Activated naive CD4-positive, alpha-beta T cell treated with anti-CD3 and anti-CD28 coated beads, Interleukin-2, amount 10 ng/mL, durations not matched to agents 7 days and 5 days (primary cell): ENCODE measurements around the gene EEIG1.
A peak's percentile ranks its signal among the peaks of the same experiment; 100 is the strongest.

ENCODE experiments used
- CTCF ChIA-PET: fragments of 350-600 bp; sonication (Branson Sonifier 250); formaldehyde crosslinking; loops from one replicate; lab custom pipeline; 2021; ENCODE audit warnings: antibody characterized with exemption; lab: Charles Lee
- DNase-seq: peaks from one replicate; pipeline ENCODE4 v3.0.0-alpha.2; 2020
- H3K27ac Mint-ChIP-seq: one replicate; pipeline ENCODE4 v1.8.0; 2021; ENCODE audit warnings: mild to moderate bottlenecking, moderate library complexity, mixed read lengths
- H3K27me3 Mint-ChIP-seq: one replicate; pipeline ENCODE4 v1.8.0; 2021; ENCODE audit warnings: mild to moderate bottlenecking, mixed read lengths
- H3K36me3 Mint-ChIP-seq: one replicate; pipeline ENCODE4 v1.8.0; 2021; ENCODE audit warnings: mixed read lengths
- H3K4me1 Mint-ChIP-seq: one replicate; pipeline ENCODE4 v1.8.0; 2021; ENCODE audit warnings: mixed read lengths
- H3K4me3 Mint-ChIP-seq: one replicate; pipeline ENCODE4 v1.8.0; 2021; ENCODE audit warnings: mild to moderate bottlenecking, moderate library complexity, mixed read lengths
- H3K9me3 Mint-ChIP-seq: one replicate; pipeline ENCODE4 v1.8.0; 2021; ENCODE audit warnings: mixed read lengths

EEIG1 gene

GRCh38 chr9:127967151-127967809, 13.5 kb downstream of the EEIG1 start:
- CTCF ChIA-PET = interaction anchor here (0.6 to 19.7 kb wide), 4 partner anchors 12 to 67 kb away, joined by 3 to 159 read pairs (median 9); no protein-coding TSS in a partner anchor
- Mint-ChIP-seq H3K27ac (peak overlapping the region; percentile 99), H3K36me3 (peaks cover 78% of the 10 kb centered on the region), H3K27me3 (no peaks in the 10 kb centered on the region), H3K4me3 (peak overlapping the region; percentile 82), H3K4me1 (peaks cover 99% of the 10 kb centered on the region), H3K9me3 (no peaks in the 10 kb centered on the region)
- no peak for DNase-seq

DNA sequence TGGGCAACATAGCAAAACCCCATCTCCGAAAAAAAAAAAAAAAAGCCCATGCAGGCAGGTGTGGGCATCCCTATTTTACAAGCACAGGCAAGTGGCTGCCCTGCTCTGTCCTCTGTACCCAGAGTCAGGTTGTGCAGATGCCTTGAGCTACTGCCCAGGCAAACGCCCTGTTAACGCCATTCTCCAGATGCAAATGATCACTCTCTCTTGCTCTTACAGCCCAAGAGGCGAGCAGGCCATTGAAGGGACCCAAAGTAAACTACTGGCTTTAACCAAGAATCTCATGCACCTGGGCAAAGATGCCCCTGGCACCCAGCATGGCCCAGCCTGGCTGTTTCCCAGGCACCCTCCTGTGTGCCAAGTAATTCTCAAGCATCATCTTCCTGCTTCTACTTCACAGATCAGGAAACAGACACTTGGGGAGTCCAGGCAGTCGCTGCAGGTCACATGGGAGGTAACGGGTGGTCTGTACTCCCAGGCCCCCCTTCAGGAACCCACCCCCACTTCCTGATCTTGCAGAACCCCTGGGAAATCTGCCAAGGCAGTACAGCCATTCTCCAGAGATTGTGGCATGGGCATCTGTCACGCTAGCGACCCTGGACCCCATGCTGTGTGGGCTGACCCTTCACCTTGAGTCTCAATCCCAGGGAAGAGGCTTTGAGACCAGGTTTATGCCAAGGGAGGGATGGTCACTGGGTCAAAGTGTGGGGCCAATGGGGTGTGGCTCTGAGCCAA, 14.2 kb downstream of the EEIG1 start:
- DNase-seq = no peak
- Mint-ChIP-seq H3K4me3 (peak overlapping the region; percentile 82), H3K36me3 (peaks cover 78% of the 10 kb centered on the region), H3K27me3 (no peaks in the 10 kb centered on the region), H3K4me1 (peaks cover 99% of the 10 kb centered on the region), H3K9me3 (no peaks in the 10 kb centered on the region), H3K27ac (peak overlapping the region; percentile 99)
- CTCF ChIA-PET = interaction anchor here (3.2 to 19.7 kb wide), 2 partner anchors 11 to 67 kb away, joined by 15 to 159 read pairs; no protein-coding TSS in a partner anchor

DNA sequence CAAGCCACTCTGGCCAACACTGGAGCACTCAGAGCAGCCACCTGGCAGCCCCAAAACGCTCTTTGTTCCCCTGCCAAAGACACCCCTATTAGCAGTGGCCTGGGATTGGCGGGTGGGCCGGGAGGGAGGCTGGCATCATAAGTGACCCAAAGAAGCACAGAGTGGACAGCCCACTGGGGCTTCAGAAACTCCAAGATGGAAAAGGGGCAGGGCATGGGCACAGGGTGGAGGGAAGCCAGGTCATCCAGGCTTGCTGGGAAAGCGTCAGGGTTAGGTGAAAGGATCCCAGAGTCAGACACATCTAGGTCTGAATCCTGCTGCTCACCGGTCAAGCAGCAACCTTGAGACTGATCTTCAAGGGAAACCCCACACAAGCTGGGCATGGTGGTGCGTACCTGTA, 14.8 kb downstream of the EEIG1 start:
- H3K9me3 Mint-ChIP-seq = no peaks in the 10 kb centered on the region
- H3K4me3 Mint-ChIP-seq = peak overlapping the region; percentile 82
- H3K4me1 Mint-ChIP-seq = peaks cover 99% of the 10 kb centered on the region
- DNase-seq = no peak
- peaks cover 79% of the 10 kb centered on the region for H3K36me3 Mint-ChIP-seq
- CTCF ChIA-PET = interaction anchor here (3.2 to 19.7 kb wide), 2 partner anchors 10 to 68 kb away, joined by 15 to 159 read pairs; no protein-coding TSS in a partner anchor
- H3K27ac Mint-ChIP-seq = peak overlapping the region; percentile 99
- no peaks in the 10 kb centered on the region for H3K27me3 Mint-ChIP-seq

DNA sequence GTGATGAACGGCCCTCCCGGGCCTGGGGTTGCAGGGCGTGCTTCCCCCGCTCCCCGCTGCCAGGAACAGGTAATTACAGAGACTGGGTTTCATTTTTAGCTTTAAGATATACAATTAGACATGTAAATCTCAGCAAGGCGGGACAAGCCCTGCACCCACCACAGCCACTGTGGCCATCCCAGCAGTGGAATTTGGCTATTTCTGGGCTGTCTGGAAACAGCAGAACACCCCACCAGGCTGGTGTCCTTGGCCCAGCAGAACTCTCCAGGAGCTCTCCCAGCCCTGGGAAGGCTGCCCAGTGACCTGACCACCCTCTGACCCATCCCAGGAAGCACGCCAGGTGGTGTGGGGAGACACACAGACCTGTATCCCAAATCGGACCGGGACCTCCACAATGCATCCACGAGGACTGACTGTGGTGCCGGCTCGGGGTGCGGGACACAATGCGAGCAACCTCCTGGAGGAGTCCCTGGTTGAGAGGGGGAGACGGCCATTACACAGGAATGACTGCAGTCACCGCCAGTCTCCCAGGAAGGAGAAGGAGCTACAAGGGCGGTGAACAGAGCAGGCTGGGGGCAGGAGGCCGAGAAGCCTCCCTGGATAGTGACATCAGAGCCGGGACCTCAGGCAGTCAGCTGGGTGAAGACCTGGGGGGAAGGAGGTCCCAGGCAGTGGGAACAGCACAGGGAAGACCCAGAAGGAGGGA, 17.3 kb downstream of the EEIG1 start:
- H3K27ac Mint-ChIP-seq = peak overlapping the region; percentile 84
- no peak for DNase-seq
- no peaks in the 10 kb centered on the region for H3K27me3 Mint-ChIP-seq
- peak overlapping the region; percentile 47 for H3K4me3 Mint-ChIP-seq
- CTCF ChIA-PET = interaction anchor here (1.6 to 17.2 kb wide), 2 partner anchors 9 to 69 kb away, joined by 7 to 247 read pairs; no protein-coding TSS in a partner anchor
- H3K36me3 Mint-ChIP-seq = peaks cover 79% of the 10 kb centered on the region
- peaks cover 99% of the 10 kb centered on the region for H3K4me1 Mint-ChIP-seq
- H3K9me3 Mint-ChIP-seq = no peaks in the 10 kb centered on the region

- peak overlapping the region; percentile 47 for H3K4me3 Mint-ChIP-seq
- DNase-seq = no peak
- H3K27ac Mint-ChIP-seq = peak overlapping the region; percentile 84
- peaks cover 76% of the 10 kb centered on the region for H3K36me3 Mint-ChIP-seq
- peaks cover 97% of the 10 kb centered on the region for H3K4me1 Mint-ChIP-seq
- H3K27me3 Mint-ChIP-seq = no peaks in the 10 kb centered on the region
- CTCF ChIA-PET = interaction anchor here (1.6 to 17.2 kb wide), 2 partner anchors 9 to 70 kb away, joined by 7 to 247 read pairs; no protein-coding TSS in a partner anchor
- no peaks in the 10 kb centered on the region for H3K9me3 Mint-ChIP-seq
These were observed 17.8 kb downstream of the EEIG1 start for GRCh38 chr9:127963041-127963358.

- DNase-seq = no peak
- CTCF ChIA-PET = interaction anchor here (0.8 to 17.2 kb wide), 2 partner anchors 40 to 71 kb away, joined by 3 to 247 read pairs; no protein-coding TSS in a partner anchor
- Mint-ChIP-seq H3K4me1 (peaks cover 97% of the 10 kb centered on the region), H3K36me3 (peaks cover 71% of the 10 kb centered on the region), H3K4me3 (no peak overlapping the region), H3K27me3 (no peaks in the 10 kb centered on the region), H3K9me3 (no peaks in the 10 kb centered on the region), H3K27ac (peak overlapping the region; percentile 84)
These were observed 18.5 kb downstream of the EEIG1 start for GRCh38 chr9:127962278-127962677.

- H3K9me3 Mint-ChIP-seq = no peaks in the 10 kb centered on the region
- H3K27ac Mint-ChIP-seq = peak overlapping the region; percentile 84
- peak overlapping the region; percentile 3 for H3K4me3 Mint-ChIP-seq
- peaks cover 97% of the 10 kb centered on the region for H3K4me1 Mint-ChIP-seq
- no peak for DNase-seq
- CTCF ChIA-PET = interaction anchor here (1.3 to 17.2 kb wide), 3 partner anchors 16 to 71 kb away, joined by 4 to 247 read pairs (median 5); no protein-coding TSS in a partner anchor
- no peaks in the 10 kb centered on the region for H3K27me3 Mint-ChIP-seq
- H3K36me3 Mint-ChIP-seq = peaks cover 72% of the 10 kb centered on the region
These were observed 19.1 kb downstream of the EEIG1 start for GRCh38 chr9:127961613-127962155.

- Mint-ChIP-seq H3K4me3 (no peak overlapping the region), H3K36me3 (peaks cover 72% of the 10 kb centered on the region), H3K4me1 (peaks cover 95% of the 10 kb centered on the region), H3K27me3 (no peaks in the 10 kb centered on the region), H3K27ac (peak overlapping the region; percentile 84), H3K9me3 (no peaks in the 10 kb centered on the region)
- DNase-seq = no peak
- CTCF ChIA-PET = interaction anchor here (1.2 to 17.2 kb wide), 4 partner anchors 9 to 72 kb away, joined by 4 to 247 read pairs (median 6); no protein-coding TSS in a partner anchor
These were observed 19.7 kb downstream of the EEIG1 start for GRCh38 chr9:127961155-127961490.

GRCh38 chr9:127960410-127961154, 20.2 kb downstream of the EEIG1 start:
- CTCF ChIA-PET = interaction anchor here (1.2 to 17.2 kb wide), 4 partner anchors 10 to 72 kb away, joined by 4 to 247 read pairs (median 6); no protein-coding TSS in a partner anchor
- DNase-seq = no peak
- Mint-ChIP-seq H3K36me3 (peaks cover 73% of the 10 kb centered on the region), H3K27ac (peak overlapping the region; percentile 84), H3K27me3 (no peaks in the 10 kb centered on the region), H3K4me1 (peaks cover 95% of the 10 kb centered on the region), H3K4me3 (no peak overlapping the region), H3K9me3 (no peaks in the 10 kb centered on the region)

GRCh38 chr9:127959841-127960409, 20.9 kb downstream of the EEIG1 start:
- H3K36me3 Mint-ChIP-seq = peaks cover 71% of the 10 kb centered on the region
- no peak for DNase-seq
- peaks cover 95% of the 10 kb centered on the region for H3K4me1 Mint-ChIP-seq
- H3K4me3 Mint-ChIP-seq = no peak overlapping the region
- H3K9me3 Mint-ChIP-seq = no peaks in the 10 kb centered on the region
- no peaks in the 10 kb centered on the region for H3K27me3 Mint-ChIP-seq
- H3K27ac Mint-ChIP-seq = peak overlapping the region; percentile 77
- CTCF ChIA-PET = interaction anchor here (1.2 to 17.2 kb wide), 4 partner anchors 10 to 73 kb away, joined by 4 to 247 read pairs (median 6); no protein-coding TSS in a partner anchor

DNA sequence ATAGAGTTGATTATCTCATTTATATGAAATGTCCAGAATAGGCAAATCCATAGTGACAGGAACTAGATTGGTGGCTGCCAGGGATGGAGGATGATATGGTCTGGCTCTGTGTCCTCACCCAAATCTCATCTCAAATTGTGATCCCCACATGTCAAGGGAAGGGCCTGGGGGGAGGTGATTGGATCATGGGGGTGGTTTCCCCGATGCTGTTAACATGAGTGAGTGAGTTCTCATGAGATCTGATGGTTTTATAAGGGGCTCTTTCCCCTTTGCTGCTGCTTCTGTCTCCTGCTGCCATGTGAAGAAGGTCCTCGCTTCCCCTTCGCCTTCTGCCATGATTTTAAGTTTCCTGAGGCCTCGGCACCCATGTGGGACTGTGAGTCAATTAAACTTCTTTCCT, 21.4 kb downstream of the EEIG1 start:
- Mint-ChIP-seq H3K4me1 (peaks cover 96% of the 10 kb centered on the region), H3K27me3 (no peaks in the 10 kb centered on the region), H3K4me3 (no peak overlapping the region), H3K9me3 (no peaks in the 10 kb centered on the region), H3K27ac (peak overlapping the region; percentile 77), H3K36me3 (peaks cover 69% of the 10 kb centered on the region)
- DNase-seq = no peak
- CTCF ChIA-PET = interaction anchor here (7.5 to 17.2 kb wide), 2 partner anchors 15 to 73 kb away, joined by 159 to 247 read pairs; partner anchors contain the start of gene EEIG1

DNA sequence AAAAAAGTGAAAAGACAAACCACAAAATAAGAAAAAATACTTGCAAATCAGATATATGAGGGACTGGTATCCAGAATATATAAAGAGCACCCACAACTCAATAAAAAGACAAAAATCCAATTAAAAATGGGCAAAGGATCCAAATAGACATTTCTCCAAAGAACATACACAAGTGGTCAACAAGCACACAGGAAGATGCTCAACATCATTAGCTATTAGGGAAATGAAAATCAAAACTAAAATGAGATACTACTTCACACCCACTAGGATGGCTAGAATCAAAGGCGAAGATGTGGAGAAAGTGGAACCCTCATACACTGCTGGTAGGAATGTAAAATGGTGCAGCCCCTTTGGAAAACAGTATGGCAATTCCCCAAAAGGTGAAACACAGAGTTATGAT, 22.1 kb downstream of the EEIG1 start:
- CTCF ChIA-PET = interaction anchor here (7.5 to 17.2 kb wide), 2 partner anchors 16 to 74 kb away, joined by 159 to 247 read pairs; partner anchors contain the start of gene EEIG1
- Mint-ChIP-seq H3K36me3 (peaks cover 67% of the 10 kb centered on the region), H3K27me3 (no peaks in the 10 kb centered on the region), H3K27ac (peak overlapping the region; percentile 77), H3K4me1 (peaks cover 96% of the 10 kb centered on the region), H3K4me3 (no peak overlapping the region), H3K9me3 (no peaks in the 10 kb centered on the region)
- no peak for DNase-seq
